ENCODE measurements around the gene CXCR4.

CXCR4 gene

GRCh38 chr2:136131961-136132824 is 14.2 kb upstream of the CXCR4 start:
- DNase-seq (ENCODE audit: low read depth), result no peak

- DNase-seq (ENCODE audit: low read depth), result no peak
Measured at GRCh38 chr2:136131484-136131960, 13.6 kb upstream of the CXCR4 start.

GRCh38 chr2:136130511-136130910 is 12.6 kb upstream of the CXCR4 start:
- no peak for DNase-seq (ENCODE audit: low read depth)

GRCh38 chr2:136130045-136130444 is 12.1 kb upstream of the CXCR4 start:
- DNase-seq (ENCODE audit: low read depth), result no peak

- no peak for DNase-seq (ENCODE audit: low read depth)
Measured at GRCh38 chr2:136129601-136130000, 11.7 kb upstream of the CXCR4 start.

GRCh38 chr2:136128905-136129304 is 11.0 kb upstream of the CXCR4 start:
- no peak for DNase-seq (ENCODE audit: low read depth)

- DNase-seq (ENCODE audit: low read depth), result no peak
Measured at GRCh38 chr2:136128366-136128765, 10.4 kb upstream of the CXCR4 start.

GRCh38 chr2:136127356-136127755 is 9.4 kb upstream of the CXCR4 start:
- no peak for DNase-seq (ENCODE audit: low read depth)

- no peak for DNase-seq (ENCODE audit: low read depth)
Measured at GRCh38 chr2:136126421-136126926, 8.5 kb upstream of the CXCR4 start.

GRCh38 chr2:136126021-136126420 is 8.1 kb upstream of the CXCR4 start:
- no peak for DNase-seq (ENCODE audit: low read depth)

GRCh38 chr2:136125236-136125635 is 7.3 kb upstream of the CXCR4 start:
- no peak for DNase-seq (ENCODE audit: low read depth)

GRCh38 chr2:136124805-136125204 is 6.9 kb upstream of the CXCR4 start:
- no peak for DNase-seq (ENCODE audit: low read depth)

GRCh38 chr2:136122661-136123060 is 4.7 kb upstream of the CXCR4 start:
- DNase-seq (ENCODE audit: low read depth), result no peak

- DNase-seq (ENCODE audit: low read depth), result no peak
Measured at GRCh38 chr2:136121204-136121910, 3.4 kb upstream of the CXCR4 start.

GRCh38 chr2:136119717-136120675 is 2.0 kb upstream of the CXCR4 start:
- DNase-seq (ENCODE audit: low read depth), result no peak

- no peak for DNase-seq (ENCODE audit: low read depth)
Measured at GRCh38 chr2:136118819-136119716, 1.1 kb upstream of the CXCR4 start.

- DNase-seq (ENCODE audit: low read depth), result no peak
Measured at GRCh38 chr2:136117391-136117841, 533 bp downstream of the CXCR4 start.

GRCh38 chr2:136116813-136117390 is 1.0 kb downstream of the CXCR4 start:
- no peak for DNase-seq (ENCODE audit: low read depth)

- no peak for DNase-seq (ENCODE audit: low read depth)
Measured at GRCh38 chr2:136116151-136116812, 1.7 kb downstream of the CXCR4 start.

Measured in CMK (cell line).